GM12891 (cell line): ENCODE results near the gene CHST2.

Experiments used
- POLR2A ChIP-seq: IDR thresholded peaks from 2 replicates; pipeline ENCODE4 v1.6.1; 2011; ENCODE audit warnings: low read depth, low read length, control low read depth
- POLR2AphosphoS5 ChIP-seq: IDR thresholded peaks from 2 replicates; pipeline ENCODE4 v1.6.1; 2011; ENCODE audit warnings: low read depth, low read length, control low read depth
- SPI1 ChIP-seq: IDR thresholded peaks from 2 replicates; pipeline ENCODE4 v1.6.1; 2011; ENCODE audit warnings: low read depth, low read length, control low read depth

GRCh38 chr3:143121241-143122088 is 1.9 kb downstream of the CHST2 start:
- TF ChIP-seq POLR2A = peak; percentile 25; the same call in 1 of the 2 replicates
- peak; percentile 51; the same call in 1 of the 2 replicates for TF ChIP-seq POLR2AphosphoS5
- no peak for TF ChIP-seq SPI1
